ENCODE measurements around the gene HDAC4.
A peak's percentile ranks its signal among the peaks of the same experiment; 100 is the strongest.

HDAC4 gene

GRCh38 chr2:239300871-239301735 lies 99.7 kb downstream of the HDAC4 start:
- ChIA-PET CTCF (interaction anchor here (1.0 kb wide), 1 partner anchor 158 kb away, joined by 3 read pairs; no protein-coding TSS in a partner anchor), POLR2A (interaction anchor here (0.7 kb wide), 1 partner anchor 16 kb away, joined by 7 read pairs; no protein-coding TSS in a partner anchor)
- H3K27ac ChIP-seq (ENCODE audit: extremely low read depth, low read depth, low read length) = no peak overlapping the region
- H3K4me3 ChIP-seq (ENCODE audit: low read depth, low read length) = no peak overlapping the region
- H3K36me3 ChIP-seq (ENCODE audit: control insufficient read depth in 2 of 2, insufficient read depth in 1 of 2, low read length in 2 of 2) = no peaks in the 10 kb centered on the region
- peaks cover 5% of the 10 kb centered on the region for H3K4me1 ChIP-seq (ENCODE audit: control insufficient read depth, insufficient read depth, low read length)
- H3K9me3 ChIP-seq (ENCODE audit: control insufficient read depth, insufficient read depth, low read depth, low read length) = no peaks in the 10 kb centered on the region
- no peak for TF ChIP-seq GLIS2 (tag by site-specific recombination; IDR thresholded peaks at IDR 0.05)
- peak; percentile 55 for TF ChIP-seq ZIC2 (tag by site-specific recombination; IDR thresholded peaks at IDR 0.05)

GRCh38 chr2:239300242-239300641 lies 100.6 kb downstream of the HDAC4 start:
- H3K36me3 ChIP-seq (ENCODE audit: control insufficient read depth in 2 of 2, insufficient read depth in 1 of 2, low read length in 2 of 2) = no peaks in the 10 kb centered on the region
- POLR2A ChIA-PET = no interaction called here
- no peak overlapping the region for H3K27ac ChIP-seq (ENCODE audit: extremely low read depth, low read depth, low read length)
- TF ChIP-seq ZFP37 (tag by site-specific recombination; IDR thresholded peaks at IDR 0.05) (no peak), ZNF239 (tag by site-specific recombination; IDR thresholded peaks at IDR 0.05) (no peak), OSR2 (tag by site-specific recombination; IDR thresholded peaks at IDR 0.05) (no peak), ZNF600 (tag by site-specific recombination; IDR thresholded peaks at IDR 0.05) (no peak), ZBTB8A (tag by site-specific recombination; IDR thresholded peaks at IDR 0.05) (no peak), OVOL3 (tag by site-specific recombination; IDR thresholded peaks at IDR 0.05) (no peak), ZNF292 (tag by site-specific recombination; IDR thresholded peaks at IDR 0.05; ENCODE audit: borderline replicate concordance, low read depth) (no peak), ZBTB11 (tag by site-specific recombination; conservative IDR thresholded peaks at IDR 0.05; ENCODE audit: low read depth) (no peak), ZNF692 (tag by site-specific recombination; IDR thresholded peaks at IDR 0.05) (no peak), ZEB2 (tag by site-specific recombination; IDR thresholded peaks at IDR 0.05) (no peak), ZNF23 (tag by site-specific recombination; IDR thresholded peaks at IDR 0.05; ENCODE audit: borderline replicate concordance) (no peak), ZNF510 (tag by site-specific recombination; IDR thresholded peaks at IDR 0.05; ENCODE audit: insufficient replicate concordance) (no peak)
- H3K9me3 ChIP-seq (ENCODE audit: control insufficient read depth, insufficient read depth, low read depth, low read length) = no peaks in the 10 kb centered on the region
- no peak overlapping the region for H3K4me3 ChIP-seq (ENCODE audit: low read depth, low read length)
- H3K4me1 ChIP-seq (ENCODE audit: control insufficient read depth, insufficient read depth, low read length) = peaks cover 5% of the 10 kb centered on the region
- CTCF ChIA-PET = no interaction called here

- no peak overlapping the region for H3K4me3 ChIP-seq (ENCODE audit: low read depth, low read length)
- ChIA-PET POLR2A (no interaction called here), CTCF (no interaction called here)
- H3K36me3 ChIP-seq (ENCODE audit: control insufficient read depth in 2 of 2, insufficient read depth in 1 of 2, low read length in 2 of 2) = no peaks in the 10 kb centered on the region
- H3K27ac ChIP-seq (ENCODE audit: extremely low read depth, low read depth, low read length) = no peak overlapping the region
- peaks cover 4% of the 10 kb centered on the region for H3K4me1 ChIP-seq (ENCODE audit: control insufficient read depth, insufficient read depth, low read length)
- no peaks in the 10 kb centered on the region for H3K9me3 ChIP-seq (ENCODE audit: control insufficient read depth, insufficient read depth, low read depth, low read length)
- TF ChIP-seq KLF8 (tag by site-specific recombination; IDR thresholded peaks at IDR 0.05) (no peak), ZNF626 (tag by site-specific recombination; IDR thresholded peaks at IDR 0.05) (no peak), ZNF280C (tag by site-specific recombination; IDR thresholded peaks at IDR 0.05) (no peak)
Measured at GRCh38 chr2:239299218-239299939, 101.4 kb downstream of the HDAC4 start.
